Mammary epithelial cell (primary cell): ENCODE data around the gene CCDC102B.

Experiments
- CTCF ChIP-seq, 2 donors: IDR thresholded peaks in 1 of 2; conservative IDR thresholded peaks in 1 of 2; 2 replicates each; pipeline ENCODE4 v1.5.1; 2011 to 2012; ENCODE audit warnings: inconsistent platforms in 2 of 2, low read length in 2 of 2, mild to moderate bottlenecking in 2 of 2, control low read depth in 1 of 2, low read depth in 1 of 2; ENCODE audit not compliant: insufficient read depth in 1 of 2; ENCODE audit errors: extremely low read depth in 1 of 2
- EZH2 ChIP-seq: IDR thresholded peaks from 2 replicates; pipeline ENCODE4 v1.6.1; 2012; ENCODE audit warnings: low read length, inconsistent platforms, borderline replicate concordance

- peak; percentile 64 to 87 for TF ChIP-seq CTCF (conservative IDR thresholded peaks at IDR 0.05 in 1 of 2, IDR thresholded peaks at IDR 0.05 in 1 of 2; ENCODE audit: extremely low read depth in 1 of 2, insufficient read depth in 1 of 2, low read depth in 1 of 2, low read length in 2 of 2)
- TF ChIP-seq EZH2, result no peak
Measured at GRCh38 chr18:68847219-68847837, 49.4 kb downstream of the CCDC102B start.
